Measurements from ENCODE around the gene ANKRD18A.
"Not testable (repeated sequence)": the region's sequence is repeated elsewhere in the genome, so short reads cannot be mapped to it uniquely, and the experiment has no call there.

DNA sequence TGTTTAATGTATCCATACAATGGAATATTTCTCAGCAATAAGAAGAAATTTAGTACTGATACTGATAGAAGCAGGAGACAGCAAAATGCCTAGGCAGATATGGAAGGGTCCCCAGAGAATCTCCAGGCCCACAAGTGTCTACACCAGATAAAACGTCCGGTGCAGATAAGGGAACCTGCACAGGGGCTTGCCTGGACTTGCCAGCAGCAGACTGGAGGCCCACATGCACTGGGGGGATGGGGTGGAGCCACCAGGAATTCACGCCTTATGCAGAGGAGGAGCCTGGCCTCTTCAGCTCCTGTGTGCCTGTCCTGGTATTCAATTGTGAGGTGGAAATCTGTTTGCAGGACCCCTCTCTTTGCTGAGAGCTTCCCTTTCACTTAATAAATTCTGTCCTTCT, 36.6 kb downstream of the ANKRD18A start:
- TF ChIP-seq, protein P1, sequence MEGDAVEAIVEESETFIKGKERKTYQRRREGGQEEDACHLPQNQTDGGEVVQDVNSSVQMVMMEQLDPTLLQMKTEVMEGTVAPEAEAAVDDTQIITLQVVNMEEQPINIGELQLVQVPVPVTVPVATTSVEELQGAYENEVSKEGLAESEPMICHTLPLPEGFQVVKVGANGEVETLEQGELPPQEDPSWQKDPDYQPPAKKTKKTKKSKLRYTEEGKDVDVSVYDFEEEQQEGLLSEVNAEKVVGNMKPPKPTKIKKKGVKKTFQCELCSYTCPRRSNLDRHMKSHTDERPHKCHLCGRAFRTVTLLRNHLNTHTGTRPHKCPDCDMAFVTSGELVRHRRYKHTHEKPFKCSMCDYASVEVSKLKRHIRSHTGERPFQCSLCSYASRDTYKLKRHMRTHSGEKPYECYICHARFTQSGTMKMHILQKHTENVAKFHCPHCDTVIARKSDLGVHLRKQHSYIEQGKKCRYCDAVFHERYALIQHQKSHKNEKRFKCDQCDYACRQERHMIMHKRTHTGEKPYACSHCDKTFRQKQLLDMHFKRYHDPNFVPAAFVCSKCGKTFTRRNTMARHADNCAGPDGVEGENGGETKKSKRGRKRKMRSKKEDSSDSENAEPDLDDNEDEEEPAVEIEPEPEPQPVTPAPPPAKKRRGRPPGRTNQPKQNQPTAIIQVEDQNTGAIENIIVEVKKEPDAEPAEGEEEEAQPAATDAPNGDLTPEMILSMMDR (tag by site-specific recombination; IDR thresholded peaks at IDR 0.05) = not testable (repeated sequence)
- TF ChIP-seq ZNF529 (tag by site-specific recombination; IDR thresholded peaks at IDR 0.05; ENCODE audit: insufficient replicate concordance); ZNF623 (tag by site-specific recombination; IDR thresholded peaks at IDR 0.05): not testable (repeated sequence)

All from HEK293 (cell line).